ENCODE data around the gene CLOCK.
A peak's percentile ranks its signal among the peaks of the same experiment; 100 is the strongest.

CLOCK gene

DNA sequence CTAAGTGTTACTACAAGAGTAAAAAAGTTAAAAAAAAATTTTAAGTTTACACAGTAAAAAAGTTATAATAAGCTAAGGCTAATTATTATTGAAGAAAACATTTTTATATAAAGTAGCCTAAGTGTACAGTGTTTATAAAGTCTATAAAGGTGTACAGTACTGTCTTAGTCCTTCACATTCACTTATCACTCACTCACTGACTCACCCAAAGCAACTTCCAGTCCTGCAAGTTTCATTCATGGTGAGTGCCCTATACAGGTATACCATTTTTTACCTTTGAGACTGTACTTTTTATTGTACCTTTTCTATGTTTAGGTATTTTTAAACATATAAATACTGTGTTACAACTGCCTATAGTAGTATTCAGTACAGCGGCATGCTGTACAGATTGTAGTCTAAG, 76.7 kb downstream of the CLOCK start:
- no peak for DNase-seq

GRCh38 chr4:55468724-55469123, 78.0 kb downstream of the CLOCK start:
- DNase-seq = no peak

DNA sequence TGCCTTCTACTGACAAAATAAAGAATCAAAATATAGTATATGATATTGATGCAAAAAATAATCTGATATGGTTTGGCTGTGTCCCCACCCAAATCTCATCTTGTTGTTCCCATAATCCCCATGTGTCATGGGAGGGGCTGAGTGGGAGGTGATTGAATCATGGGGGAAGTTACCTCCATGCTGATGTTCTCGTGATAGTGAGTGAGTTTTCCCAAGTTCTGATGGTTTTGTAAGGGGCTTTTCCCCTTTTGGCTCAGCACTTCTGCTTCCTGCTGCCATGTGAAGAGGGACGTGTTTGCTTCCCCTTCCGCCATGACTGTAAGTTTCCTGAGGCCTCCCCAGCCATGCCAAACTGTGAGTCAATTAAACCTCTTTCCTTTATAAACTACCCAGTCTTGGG, 80.7 kb downstream of the CLOCK start:
- no peak for DNase-seq

- no peak for DNase-seq
Observed at GRCh38 chr4:55458611-55459010, 88.1 kb downstream of the CLOCK start.

- DNase-seq = no peak
Observed at GRCh38 chr4:55458164-55458563, 88.5 kb downstream of the CLOCK start.

DNA sequence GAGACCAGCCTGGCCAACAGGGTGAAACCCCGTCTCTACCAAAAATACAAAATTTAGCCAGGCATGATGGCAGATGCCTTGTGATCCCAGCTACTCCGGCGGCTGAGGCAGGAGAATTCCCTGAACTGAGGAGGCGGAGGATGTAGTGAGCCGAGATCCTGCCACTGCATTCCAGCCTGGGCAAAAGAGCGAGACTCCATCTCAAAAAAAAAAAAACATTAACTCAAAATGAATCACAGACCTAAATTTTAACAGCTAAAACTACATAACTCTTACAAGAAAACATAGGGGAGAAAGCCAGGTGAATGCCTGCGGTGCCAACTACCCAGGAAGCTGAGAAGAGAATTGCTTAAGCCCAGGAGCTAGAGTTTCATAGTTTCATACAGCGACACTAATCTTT, 96.1 kb downstream of the CLOCK start:
- DNase-seq = no peak

- DNase-seq = peak in 1 of 2 experiments; percentile 32
Observed at GRCh38 chr4:55447831-55448230, 98.9 kb downstream of the CLOCK start.

GRCh38 chr4:55447108-55447708, 99.5 kb downstream of the CLOCK start:
- DNase-seq = no peak

GRCh38 chr4:55446578-55446922, 100.2 kb downstream of the CLOCK start:
- DNase-seq = no peak

DNA sequence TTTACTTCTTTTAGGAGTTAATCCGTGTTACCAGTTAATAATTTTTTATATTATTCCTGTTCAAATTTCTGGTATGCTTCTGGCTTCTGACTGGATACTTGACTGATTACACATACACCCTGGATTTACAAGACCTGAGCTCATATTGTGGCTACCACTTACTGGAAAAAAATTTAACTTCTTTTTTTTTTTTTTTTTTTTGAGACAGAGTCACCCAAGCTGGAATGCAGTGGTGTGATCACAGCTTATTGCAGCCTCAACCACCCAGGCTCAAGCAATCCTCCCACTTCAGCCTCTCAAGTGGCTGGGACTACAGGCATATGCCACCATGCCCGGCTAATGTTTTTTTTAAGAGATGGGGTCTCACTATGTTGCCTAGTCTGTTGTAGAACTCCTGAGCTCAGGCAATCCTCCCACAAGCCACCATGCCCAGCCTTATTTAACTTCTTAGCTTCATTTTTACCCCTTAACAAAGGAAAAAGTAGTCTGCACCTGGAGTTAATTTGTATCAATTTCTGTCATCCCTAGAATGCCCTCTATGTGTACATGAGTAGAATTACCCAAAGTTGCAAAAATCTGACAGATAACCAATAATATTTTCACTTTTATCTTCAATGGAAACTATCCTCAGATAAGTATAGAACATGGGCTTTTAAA, 100.7 kb downstream of the CLOCK start:
- no peak for DNase-seq

DNA sequence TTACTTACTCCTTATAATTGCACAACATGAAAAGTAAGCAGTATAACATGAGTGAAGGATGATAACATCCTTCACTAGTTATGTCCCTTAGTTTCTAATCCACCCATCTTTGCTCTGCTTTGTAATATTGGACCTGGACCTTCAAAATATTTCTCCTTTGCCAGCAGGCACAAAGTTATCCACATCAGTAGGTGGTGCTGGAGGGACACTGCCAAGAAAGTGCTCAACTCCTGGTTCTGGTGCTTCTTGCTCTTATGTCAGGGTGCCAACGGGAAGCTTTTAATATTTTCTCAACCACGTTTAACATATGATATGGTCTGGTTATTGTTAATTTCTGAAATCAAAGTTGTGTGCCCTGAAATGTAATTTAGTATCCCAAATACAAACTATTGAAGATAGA, 101.9 kb downstream of the CLOCK start:
- peak in 1 of 2 experiments; percentile 14 for DNase-seq

- no peak for DNase-seq
Observed at GRCh38 chr4:55442541-55442940, 104.2 kb downstream of the CLOCK start.

DNA sequence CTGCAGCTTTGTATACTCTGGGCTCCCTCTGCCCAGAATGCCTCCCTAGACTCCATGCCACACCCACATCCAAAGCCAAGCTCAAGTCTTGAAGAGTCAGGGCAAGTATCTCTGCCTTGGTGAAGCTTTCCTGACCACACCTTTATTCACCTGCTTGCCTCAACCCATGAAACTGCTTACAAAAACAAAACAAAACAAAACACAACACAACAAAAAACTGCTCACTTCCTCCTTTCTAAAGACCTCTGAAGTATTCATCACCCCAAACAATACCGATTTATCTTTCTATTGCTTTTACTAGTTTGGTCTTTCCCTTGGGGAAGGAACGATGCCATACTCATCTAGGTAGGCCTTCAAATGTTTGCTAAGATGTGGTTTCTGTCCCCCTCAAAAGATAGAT, 105.9 kb downstream of the CLOCK start:
- no peak for DNase-seq

DNA sequence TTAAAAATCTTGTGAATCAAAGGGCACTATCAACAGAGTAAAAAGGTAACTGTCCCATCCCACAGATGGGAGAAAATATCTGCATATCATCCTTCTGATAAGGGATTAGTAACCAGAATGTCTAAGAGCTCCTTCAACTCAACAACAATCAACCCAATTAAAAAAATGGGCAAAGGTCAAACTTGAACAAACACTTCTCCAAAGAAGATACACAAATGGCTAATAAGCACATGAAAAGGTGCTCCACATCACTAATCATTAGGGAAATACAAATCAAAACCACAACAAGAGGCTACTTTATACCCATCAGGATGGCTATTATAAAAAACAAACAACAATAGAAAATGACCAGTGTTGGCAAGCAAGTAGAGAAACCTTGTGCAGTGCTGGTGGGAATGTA, 107.7 kb downstream of the CLOCK start:
- no peak for DNase-seq

- no peak for DNase-seq
Observed at GRCh38 chr4:55438314-55438713, 108.4 kb downstream of the CLOCK start.

- DNase-seq = no peak
Observed at GRCh38 chr4:55437823-55438222, 108.9 kb downstream of the CLOCK start.

DNA sequence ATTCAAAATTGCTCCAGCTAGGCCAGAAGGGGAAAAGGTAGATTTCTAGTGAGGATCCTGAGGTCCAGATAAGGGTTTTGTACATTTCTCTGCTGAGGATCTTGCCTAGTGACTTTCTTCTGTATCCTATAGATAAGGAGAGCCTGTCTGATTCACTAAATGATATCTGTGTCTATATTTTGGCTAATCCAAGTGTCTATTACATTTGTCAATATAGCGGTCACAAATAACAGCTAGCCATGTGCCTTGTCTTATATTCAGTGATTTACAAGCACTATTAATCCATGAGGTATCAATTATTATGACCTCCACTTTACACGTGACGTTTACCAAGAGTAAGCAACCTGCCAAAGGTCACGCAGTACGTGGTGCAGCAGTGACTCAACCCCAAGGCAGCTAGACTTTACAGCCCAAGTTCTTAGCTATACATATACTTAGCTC, 109.3 kb downstream of the CLOCK start:
- no peak for DNase-seq

DNA sequence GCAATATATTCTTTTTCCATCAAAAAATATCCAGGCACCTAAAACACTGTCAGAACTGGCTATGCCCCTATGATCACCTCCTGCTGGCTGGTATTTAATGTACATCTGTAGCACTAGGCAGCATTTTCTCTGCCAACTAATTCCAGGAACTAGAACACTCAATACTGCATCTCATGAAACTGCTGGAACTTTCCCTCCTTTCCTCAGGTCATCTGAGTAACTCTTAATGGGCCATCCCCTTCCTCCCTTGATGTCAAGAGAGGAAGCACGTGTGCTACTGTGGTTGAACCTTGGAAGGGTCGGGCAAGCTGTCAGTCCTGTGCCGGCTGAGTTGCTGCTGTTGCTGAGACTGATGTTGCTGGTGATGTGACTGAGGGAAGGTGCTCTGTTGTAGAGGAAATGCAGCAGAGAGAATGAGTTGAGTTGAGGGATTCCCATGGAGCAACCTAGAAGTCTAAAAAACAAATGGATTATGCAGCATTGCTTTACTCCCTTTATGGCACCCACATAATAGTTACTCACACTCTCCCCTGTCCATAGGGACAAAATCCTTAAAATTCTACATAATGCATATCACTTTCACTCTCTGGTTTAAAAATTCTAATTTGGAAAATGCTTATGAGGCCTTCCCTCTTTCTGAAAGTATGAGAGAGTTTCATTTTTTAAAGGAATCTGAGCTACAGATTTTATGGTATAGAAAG, 111.4 kb downstream of the CLOCK start:
- DNase-seq = no peak

- DNase-seq = no peak
Observed at GRCh38 chr4:55431710-55432336, 114.9 kb downstream of the CLOCK start.

DNA sequence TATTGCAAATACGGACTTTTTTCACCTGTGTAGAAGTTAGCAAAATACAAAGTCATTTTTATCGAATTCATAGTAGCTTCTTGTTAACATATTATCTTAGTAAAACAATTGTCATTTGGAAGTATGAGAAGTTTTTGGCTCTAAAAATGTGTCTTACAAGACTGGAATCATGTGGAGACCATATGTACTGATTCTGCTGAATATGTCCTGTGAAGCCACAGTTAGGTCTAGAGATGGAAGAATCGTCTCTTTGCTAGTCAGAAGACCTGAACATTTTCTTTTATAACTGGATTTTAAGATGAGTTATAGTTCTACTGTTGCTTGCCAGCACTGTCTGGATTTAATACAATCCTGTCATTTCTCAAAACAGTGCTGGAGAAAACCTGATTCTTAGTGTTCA, 121.9 kb downstream of the CLOCK start:
- DNase-seq = no peak

DNA sequence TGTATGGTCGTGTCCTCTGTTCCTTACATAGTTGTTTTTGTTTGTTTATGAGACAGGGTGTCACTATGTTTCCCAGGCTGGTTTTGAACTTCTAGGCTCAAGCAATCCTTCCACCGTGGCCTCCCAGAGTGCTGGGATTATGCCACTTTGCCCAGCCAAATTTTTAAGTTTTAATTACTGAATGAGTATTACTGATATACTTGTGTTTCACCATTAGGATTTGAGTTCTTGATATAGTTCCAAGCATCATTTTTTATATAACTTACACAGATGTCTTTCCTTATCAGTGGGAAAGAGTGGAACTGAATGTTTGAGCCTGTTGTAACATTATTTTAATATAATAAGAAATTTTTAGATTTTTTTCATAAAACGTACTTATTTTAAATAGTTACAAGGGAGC, 130.5 kb downstream of the CLOCK start:
- no peak for DNase-seq

- no peak for DNase-seq
Observed at GRCh38 chr4:55411621-55412020, 135.1 kb downstream of the CLOCK start.

DNA sequence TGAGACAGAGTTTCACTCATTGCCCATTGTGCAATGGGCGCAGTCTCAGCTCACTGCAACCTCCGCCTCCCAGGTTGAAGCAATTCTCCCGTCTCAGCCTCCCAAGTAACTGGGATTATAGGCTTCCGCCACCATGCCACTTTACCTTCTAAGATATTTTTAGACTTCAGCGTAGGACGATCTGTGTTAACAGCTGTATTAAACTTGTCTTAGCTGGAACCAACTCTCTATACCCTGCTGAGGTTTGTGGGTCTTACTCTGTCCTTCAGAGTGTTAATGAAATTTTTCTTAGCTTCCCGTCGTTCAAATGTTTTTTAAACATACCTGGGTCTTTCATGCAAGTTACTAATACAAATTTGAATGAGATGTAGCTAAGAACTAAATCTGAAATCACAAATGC, 136.3 kb downstream of the CLOCK start:
- DNase-seq = no peak
